WERI-Rb-1 (cell line): ENCODE measurements around the gene PTPRN2.

ENCODE experiments used
- DNase-seq: peaks from one replicate; pipeline ENCODE4 v3.0.0-alpha.2; 2020
- H3K27ac ChIP-seq: fragments of 250-450 bp; sonication (Bioruptor Pico); 2 replicates; pipeline ENCODE4 v1.5.1; 2020; ENCODE audit warnings: mild to moderate bottlenecking, moderate library complexity
- H3K27me3 ChIP-seq: fragments of 250-450 bp; sonication (Bioruptor Pico); 2 replicates; pipeline ENCODE4 v1.5.1; 2021; ENCODE audit warnings: mild to moderate bottlenecking, low read depth, moderate library complexity; ENCODE audit not compliant: insufficient read depth, severe bottlenecking
- H3K36me3 ChIP-seq: fragments of 250-450 bp; sonication (Bioruptor Pico); 2 replicates; pipeline ENCODE4 v1.5.1; 2020; ENCODE audit warnings: mild to moderate bottlenecking, moderate library complexity
- H3K4me3 ChIP-seq: 2 replicates; pipeline ENCODE4 v1.5.1; 2011; ENCODE audit warnings: low read depth, mild to moderate bottlenecking, control low read depth, low read length
- H3K9me3 ChIP-seq: fragments of 250-450 bp; sonication (Bioruptor Pico); 2 replicates; pipeline ENCODE4 v1.5.1; 2021; ENCODE audit warnings: mild to moderate bottlenecking, moderate library complexity; ENCODE audit not compliant: severe bottlenecking
- TF ChIP-seq, protein P1 (sequence below): IDR thresholded peaks from 2 replicates; pipeline ENCODE4 v1.5.1; 2011; ENCODE audit warnings: low read depth, mild to moderate bottlenecking, control low read depth, inconsistent platforms, low read length

The PTPRN2 gene

DNA sequence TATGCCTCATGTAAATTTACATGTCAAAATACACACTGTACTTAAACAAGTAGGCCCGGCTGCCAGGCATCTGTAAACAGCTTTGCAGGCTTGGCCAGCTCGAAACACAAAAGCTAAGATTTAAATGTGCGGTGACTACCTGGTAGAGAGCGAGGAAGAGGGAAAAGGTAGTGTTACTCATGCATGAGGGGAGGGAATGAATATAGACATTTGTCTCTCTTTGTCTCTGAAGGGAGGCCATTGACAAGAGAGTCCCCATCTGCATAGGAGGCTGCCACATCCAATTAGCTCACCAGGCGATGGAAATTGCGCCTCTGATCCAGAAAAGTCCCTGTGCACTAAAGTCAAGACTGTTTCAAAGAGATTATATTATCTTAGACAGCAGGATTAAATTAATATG, 535.8 kb downstream of the PTPRN2 start:
- no peaks in the 10 kb centered on the region for H3K9me3 ChIP-seq
- DNase-seq: no peak
- H3K4me3 ChIP-seq: no peak overlapping the region
- TF ChIP-seq, protein P1, sequence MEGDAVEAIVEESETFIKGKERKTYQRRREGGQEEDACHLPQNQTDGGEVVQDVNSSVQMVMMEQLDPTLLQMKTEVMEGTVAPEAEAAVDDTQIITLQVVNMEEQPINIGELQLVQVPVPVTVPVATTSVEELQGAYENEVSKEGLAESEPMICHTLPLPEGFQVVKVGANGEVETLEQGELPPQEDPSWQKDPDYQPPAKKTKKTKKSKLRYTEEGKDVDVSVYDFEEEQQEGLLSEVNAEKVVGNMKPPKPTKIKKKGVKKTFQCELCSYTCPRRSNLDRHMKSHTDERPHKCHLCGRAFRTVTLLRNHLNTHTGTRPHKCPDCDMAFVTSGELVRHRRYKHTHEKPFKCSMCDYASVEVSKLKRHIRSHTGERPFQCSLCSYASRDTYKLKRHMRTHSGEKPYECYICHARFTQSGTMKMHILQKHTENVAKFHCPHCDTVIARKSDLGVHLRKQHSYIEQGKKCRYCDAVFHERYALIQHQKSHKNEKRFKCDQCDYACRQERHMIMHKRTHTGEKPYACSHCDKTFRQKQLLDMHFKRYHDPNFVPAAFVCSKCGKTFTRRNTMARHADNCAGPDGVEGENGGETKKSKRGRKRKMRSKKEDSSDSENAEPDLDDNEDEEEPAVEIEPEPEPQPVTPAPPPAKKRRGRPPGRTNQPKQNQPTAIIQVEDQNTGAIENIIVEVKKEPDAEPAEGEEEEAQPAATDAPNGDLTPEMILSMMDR: no peak
- H3K27ac ChIP-seq: no peak overlapping the region
- no peaks in the 10 kb centered on the region for H3K36me3 ChIP-seq
- H3K27me3 ChIP-seq: no peaks in the 10 kb centered on the region

DNA sequence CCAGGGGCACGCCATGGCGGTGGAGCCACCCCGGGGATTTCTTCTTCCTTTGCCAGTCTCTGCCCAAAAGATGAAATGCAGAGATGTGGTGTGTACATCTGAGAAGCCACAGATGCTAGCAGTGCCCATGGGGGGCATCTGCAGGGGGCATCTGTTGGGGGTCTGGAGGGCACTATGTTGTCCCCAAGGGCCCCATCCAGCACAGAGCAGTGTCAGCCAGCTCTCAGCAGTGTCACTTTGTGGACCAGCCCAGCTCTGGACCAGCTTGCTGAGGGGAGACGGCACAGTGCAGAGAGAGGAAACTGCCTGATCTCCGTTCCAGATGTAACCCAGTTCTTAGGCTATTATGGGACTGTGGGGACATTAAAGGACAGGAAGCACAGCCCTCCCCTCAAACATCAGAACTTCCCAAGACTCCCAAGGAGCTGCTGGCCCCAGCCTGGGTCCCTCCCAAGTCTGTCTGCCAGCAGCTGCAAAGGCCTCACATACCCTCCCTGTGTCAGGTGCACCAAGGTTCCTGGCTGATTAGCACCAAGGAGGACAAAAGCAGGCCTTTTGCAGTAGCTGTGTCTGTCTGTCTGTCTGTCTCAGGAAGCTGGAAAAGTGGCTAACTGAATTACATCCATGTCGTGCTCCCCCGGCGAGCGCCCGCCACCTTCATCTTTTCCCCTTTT, 536.5 kb downstream of the PTPRN2 start:
- Histone ChIP-seq H3K9me3 (no peaks in the 10 kb centered on the region), H3K36me3 (no peaks in the 10 kb centered on the region), H3K27me3 (no peaks in the 10 kb centered on the region), H3K4me3 (no peak overlapping the region), H3K27ac (no peak overlapping the region)
- TF ChIP-seq, protein P1: no peak
- DNase-seq: no peak

DNA sequence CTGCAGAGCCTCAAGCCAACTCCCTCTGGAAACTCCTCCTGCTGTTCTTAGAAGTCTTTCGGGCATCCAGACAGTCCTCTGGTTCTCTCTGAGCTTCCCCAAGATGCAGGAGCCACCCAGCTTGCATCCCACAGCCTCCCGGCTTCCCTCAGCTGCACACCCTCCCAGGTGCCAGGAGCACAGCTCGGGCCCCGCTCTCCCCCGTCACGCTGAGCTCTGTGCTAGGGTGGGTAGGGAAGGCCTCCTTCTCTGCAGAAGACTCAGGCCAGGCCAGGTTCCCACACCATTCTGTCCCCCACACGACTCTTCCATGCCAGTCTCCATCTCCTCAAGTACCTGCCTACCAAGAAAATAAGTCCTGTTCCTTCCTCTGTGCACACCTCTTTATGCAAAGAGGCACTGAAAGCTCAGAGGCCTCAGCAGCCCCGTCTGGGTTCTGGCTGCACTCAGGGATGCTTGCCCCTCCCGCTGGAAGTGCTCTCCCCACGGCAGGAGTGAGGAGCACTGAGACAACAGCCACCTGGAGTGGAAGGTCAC, 537.1 kb downstream of the PTPRN2 start:
- Histone ChIP-seq H3K9me3 (no peaks in the 10 kb centered on the region), H3K27me3 (no peaks in the 10 kb centered on the region), H3K36me3 (no peaks in the 10 kb centered on the region), H3K27ac (no peak overlapping the region), H3K4me3 (no peak overlapping the region)
- DNase-seq: no peak
- TF ChIP-seq, protein P1: no peak

DNA sequence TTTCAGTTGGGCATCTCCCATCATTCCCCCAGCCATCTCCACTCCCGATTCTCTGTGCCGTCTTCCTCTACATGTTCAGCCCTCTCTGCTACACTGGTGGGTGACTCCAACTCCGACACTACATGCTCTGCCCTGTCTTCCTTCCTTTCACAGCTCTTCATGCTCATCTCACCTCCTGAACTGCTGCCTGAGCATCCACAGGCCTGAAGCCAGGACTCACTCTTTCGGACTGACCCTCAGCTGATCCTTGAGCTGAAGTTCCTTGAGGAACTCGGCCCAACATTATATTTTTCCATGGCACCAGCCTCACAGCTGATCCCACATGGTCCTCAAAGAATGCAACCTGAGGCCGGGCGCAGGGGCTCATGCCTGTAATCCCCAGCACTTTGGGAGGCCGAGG, 538.4 kb downstream of the PTPRN2 start:
- no peaks in the 10 kb centered on the region for H3K27me3 ChIP-seq

DNA sequence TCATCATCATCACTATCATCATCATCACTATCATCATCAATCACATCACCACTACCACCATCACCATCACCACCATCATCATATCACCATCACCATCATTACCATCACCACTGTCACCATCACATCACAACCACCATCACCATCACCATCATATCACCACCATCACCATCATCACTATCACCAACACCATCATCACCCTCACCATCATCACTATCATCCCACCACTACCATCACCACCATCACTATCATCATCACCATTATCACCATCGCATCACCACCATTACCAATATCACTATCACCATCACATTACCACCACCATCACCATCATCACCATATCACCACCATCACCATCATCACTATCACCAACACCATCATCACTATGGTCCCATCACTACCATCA, 539.1 kb downstream of the PTPRN2 start:
- Histone ChIP-seq H3K4me3 (no peak overlapping the region), H3K36me3 (no peaks in the 10 kb centered on the region), H3K27ac (no peak overlapping the region), H3K9me3 (no peaks in the 10 kb centered on the region), H3K27me3 (no peaks in the 10 kb centered on the region)
- TF ChIP-seq, protein P1: no peak
- DNase-seq: no peak

More for the DNA sequence above, 538.4 kb downstream of the PTPRN2 start:
- TF ChIP-seq, protein P1: no peak
- H3K36me3 ChIP-seq: no peaks in the 10 kb centered on the region
- no peak for DNase-seq
- no peak overlapping the region for H3K27ac ChIP-seq
- no peak overlapping the region for H3K4me3 ChIP-seq
- H3K9me3 ChIP-seq: no peaks in the 10 kb centered on the region
